SH-SY5Y (cell line): ENCODE results near the gene RBMS3.

Experiments used
- GATA2 ChIP-seq: IDR thresholded peaks from 2 replicates; pipeline ENCODE4 v1.6.1; 2011; ENCODE audit warnings: mild to moderate bottlenecking, low read depth, low read length
- GATA3 ChIP-seq: IDR thresholded peaks from 2 replicates; pipeline ENCODE4 v1.6.1; 2011; ENCODE audit warnings: low read depth, mild to moderate bottlenecking, low read length, moderate library complexity

RBMS3 gene

DNA sequence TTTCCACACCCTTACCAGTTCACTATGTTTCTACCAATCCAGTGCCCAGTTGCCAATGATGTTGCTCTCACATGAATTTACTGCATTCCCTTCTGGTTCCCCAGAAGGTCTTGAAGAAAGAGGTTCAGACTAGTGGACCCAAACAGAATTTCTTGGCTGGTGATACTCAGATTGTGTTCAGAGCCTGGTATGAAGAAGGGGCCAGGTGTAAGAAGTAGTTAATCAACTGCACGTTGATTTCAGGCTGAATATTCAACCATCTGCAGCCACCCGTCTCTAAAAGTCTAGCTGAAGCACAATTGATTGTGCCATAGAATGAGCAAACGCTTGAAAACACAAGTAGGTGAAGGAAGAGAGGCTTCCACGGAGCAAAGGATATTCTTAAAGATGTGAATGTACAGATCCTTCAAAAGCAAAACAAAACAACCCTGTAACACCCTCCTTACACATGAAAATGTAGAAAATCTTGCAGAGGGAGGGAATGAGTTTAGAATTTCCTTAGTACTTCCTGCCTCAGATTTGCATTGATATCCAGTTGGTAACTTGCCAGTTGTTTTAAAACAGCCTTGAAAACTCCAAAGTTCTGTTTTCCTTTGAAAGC lies 4.7 kb downstream of the RBMS3 start:
- TF ChIP-seq GATA2 (no peak), GATA3 (no peak)

GRCh38 chr3:29286478-29287240 lies 5.8 kb downstream of the RBMS3 start:
- TF ChIP-seq GATA3 (no peak), GATA2 (no peak)

- TF ChIP-seq GATA3 (no peak), GATA2 (no peak)
These were observed 9.7 kb downstream of the RBMS3 start for GRCh38 chr3:29290596-29290995.

GRCh38 chr3:29291260-29291981 lies 10.6 kb downstream of the RBMS3 start:
- TF ChIP-seq GATA3 (no peak), GATA2 (no peak)

GRCh38 chr3:29291982-29292363 lies 11.1 kb downstream of the RBMS3 start:
- TF ChIP-seq GATA2 (no peak), GATA3 (no peak)

DNA sequence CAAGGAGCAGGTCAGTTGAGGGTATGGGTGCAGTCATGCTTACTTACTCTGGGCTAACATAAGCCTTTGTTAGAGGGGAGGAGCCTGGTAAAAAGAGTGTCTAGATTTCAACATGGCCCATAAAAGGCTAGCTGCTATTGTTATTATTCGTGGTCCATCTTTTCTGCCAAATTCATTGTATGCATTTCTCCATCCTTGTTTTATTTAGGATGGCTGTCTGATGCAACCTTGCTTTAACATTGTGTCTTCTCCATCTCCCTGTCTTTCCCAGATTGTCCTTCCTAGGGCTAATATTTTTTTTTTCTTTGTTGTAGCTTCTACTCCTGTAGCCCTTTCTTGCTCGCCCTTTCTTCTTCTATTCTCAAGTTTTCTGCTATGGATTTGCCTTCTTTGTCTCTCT lies 12.6 kb downstream of the RBMS3 start:
- TF ChIP-seq GATA2 (no peak), GATA3 (no peak)

DNA sequence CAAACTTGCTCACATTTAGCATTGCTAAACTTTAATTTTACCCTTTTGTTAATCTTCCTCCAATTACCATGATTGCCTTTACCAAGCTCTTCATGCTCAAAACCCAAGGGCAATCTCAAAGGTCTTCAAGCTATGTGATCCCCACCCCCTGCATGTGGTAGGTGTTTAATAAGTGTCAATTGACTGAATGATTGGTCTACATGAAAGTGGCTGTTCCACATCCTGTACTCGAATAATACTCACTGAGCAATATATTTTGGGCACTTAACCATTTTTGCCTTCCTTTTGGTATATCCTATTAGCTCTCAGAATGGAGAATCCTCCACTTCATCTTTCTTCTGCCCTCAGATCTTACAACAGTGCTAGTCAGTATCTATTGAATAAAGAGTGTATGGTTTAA lies 17.1 kb downstream of the RBMS3 start:
- TF ChIP-seq GATA2 = no peak
- TF ChIP-seq GATA3 = no peak

- TF ChIP-seq GATA3 (no peak), GATA2 (no peak)
These were observed 20.6 kb downstream of the RBMS3 start for GRCh38 chr3:29301332-29302019.

DNA sequence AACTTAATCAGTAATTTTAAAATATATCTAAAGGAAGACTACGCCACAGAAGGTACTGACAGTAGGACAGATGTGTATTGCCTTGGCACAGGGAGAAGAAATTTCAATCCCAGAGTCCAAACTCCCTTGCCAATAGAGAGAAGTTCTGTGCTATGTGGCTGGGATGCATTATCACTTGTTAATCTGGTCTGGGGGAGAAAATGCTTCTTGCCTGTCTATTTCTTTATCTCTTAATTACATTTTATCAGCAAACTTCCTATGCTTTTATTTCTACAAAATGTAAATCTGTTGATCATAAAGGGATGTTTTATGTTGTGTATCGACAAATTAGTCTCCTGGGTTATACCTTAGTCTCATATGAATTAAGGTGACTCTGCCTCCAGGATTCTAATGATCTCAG lies 21.7 kb downstream of the RBMS3 start:
- TF ChIP-seq GATA2 (no peak; the same call in 1 of the 2 replicates), GATA3 (peak; percentile 39)

DNA sequence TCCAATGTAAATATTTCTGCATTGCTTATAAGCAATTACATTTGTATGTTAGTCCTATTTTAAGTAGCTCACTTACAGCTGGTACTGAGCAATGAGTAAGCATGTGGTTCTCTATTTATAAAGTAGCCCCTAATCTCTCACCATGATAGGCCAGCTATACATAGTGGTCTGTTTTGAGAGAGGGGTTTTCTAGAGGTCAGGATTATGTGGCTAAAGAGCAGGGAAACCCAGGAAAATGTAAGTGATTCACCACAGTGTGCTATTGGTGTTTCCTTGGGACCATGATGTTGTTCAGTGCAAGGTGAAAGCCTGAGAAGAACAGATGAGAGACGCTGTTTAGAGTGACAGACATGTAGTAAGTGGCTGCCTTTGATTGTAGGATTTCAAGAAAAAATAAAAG lies 26.4 kb downstream of the RBMS3 start:
- no peak for TF ChIP-seq GATA3
- TF ChIP-seq GATA2 = no peak

DNA sequence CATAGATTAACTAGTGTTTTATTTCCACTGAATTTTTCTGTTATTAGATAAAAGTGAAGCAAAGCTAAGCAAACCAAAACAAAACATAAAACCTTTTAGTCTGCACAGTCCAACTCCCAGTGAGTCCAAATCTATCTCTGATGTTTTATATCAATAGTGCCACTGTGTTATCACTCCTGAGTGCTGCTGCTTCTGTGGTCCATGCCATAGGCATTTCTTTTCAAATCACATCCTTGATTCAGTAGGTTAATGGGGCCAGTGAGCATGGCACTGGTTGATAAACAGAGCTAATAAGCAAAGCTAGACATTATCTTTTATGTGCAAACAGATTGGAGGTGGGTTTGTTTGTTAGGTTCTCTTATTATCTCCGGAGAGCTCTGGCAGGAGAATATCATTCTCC lies 30.0 kb downstream of the RBMS3 start:
- peak; percentile 83 for TF ChIP-seq GATA3
- peak; percentile 89 for TF ChIP-seq GATA2

DNA sequence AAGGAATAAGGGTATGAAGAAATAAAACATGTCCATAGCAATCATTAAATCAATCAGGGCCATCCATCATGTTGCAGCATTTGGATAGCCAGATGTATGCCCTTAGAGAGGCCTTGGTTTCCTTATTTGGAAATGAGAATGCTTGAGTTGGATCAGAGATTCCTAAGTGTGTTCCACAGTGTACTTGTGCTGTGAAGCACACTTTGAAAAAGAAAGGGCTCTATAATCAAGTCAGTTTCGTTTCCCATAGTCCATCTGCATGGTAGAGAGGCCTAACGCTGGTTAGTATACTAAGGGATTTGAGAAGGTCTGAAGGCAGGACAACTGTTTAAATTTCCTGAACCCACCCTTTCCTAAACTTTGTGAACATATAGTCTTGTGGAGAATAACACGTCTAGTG lies 30.9 kb downstream of the RBMS3 start:
- TF ChIP-seq GATA3 (no peak), GATA2 (no peak)

DNA sequence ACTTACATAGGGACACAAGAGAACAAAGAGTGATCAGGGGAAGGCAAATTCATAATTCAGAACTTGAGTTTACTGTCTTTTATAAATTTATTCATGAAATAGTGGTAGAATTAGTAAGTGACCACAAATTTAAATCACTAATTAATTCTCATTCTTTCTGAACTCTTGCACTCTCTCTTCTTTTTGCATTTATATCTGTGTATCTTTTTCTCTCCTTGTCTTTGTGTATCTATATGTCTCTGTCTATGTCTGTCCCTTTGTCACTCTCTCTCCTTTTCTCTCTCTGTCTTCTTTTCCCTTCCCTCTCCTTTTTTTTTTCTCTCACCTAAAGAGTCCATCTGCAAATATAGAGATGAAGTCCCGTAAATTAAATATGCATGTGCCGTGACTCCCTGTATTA lies 31.5 kb downstream of the RBMS3 start:
- no peak for TF ChIP-seq GATA3
- no peak for TF ChIP-seq GATA2

- no peak for TF ChIP-seq GATA3
- TF ChIP-seq GATA2 = no peak
These were observed 32.1 kb downstream of the RBMS3 start for GRCh38 chr3:29312960-29313452.
